DND-41 (cell line): ENCODE data around the gene CCDC120.

ENCODE experiments used
- ATAC-seq: fragments of 200-7000 bp; cut with Tn5 transposase; 3 replicates; pipeline ENCODE4 v1.9.1; 2021; ENCODE audit warnings: low read depth; ENCODE audit not compliant: insufficient read depth
- DNase-seq: peaks from one replicate; pipeline ENCODE4 v3.0.0-alpha.2; 2020
- H2AFZ ChIP-seq: 2 replicates; pipeline ENCODE4 v1.6.0; 2012; ENCODE audit warnings: low read depth, low read length
- H3K27ac ChIP-seq: 2 replicates; pipeline ENCODE4 v1.5.1; 2012; ENCODE audit warnings: low read length, inconsistent platforms
- H3K27me3 ChIP-seq: fragments of 200-600 bp; sonication (generic); 2 replicates; pipeline ENCODE4 v1.6.0; 2012; ENCODE audit warnings: low read length, mild to moderate bottlenecking, inconsistent platforms; ENCODE audit not compliant: insufficient read depth, poor library complexity
- H3K36me3 ChIP-seq: 2 replicates; pipeline ENCODE4 v1.5.1; 2012; ENCODE audit warnings: low read length, inconsistent platforms; ENCODE audit not compliant: insufficient read depth
- H3K4me1 ChIP-seq: 2 replicates; pipeline ENCODE4 v1.5.1; 2012; ENCODE audit warnings: mild to moderate bottlenecking, low read length; ENCODE audit not compliant: insufficient read depth
- H3K4me2 ChIP-seq: 2 replicates; pipeline ENCODE4 v1.6.0; 2012; ENCODE audit warnings: mild to moderate bottlenecking, moderate library complexity, low read length, inconsistent platforms; ENCODE audit not compliant: insufficient read depth
- H3K4me3 ChIP-seq, 2 experiments: fragments of 200-600 bp in 1 of 2; shearing (Covaris generic) in 1 of 2; 2 replicates each; pipeline ENCODE4 v1.5.1; 2012 to 2016; ENCODE audit warnings: inconsistent platforms in 2 of 2, low read length in 2 of 2, mild to moderate bottlenecking in 2 of 2, low read depth in 1 of 2, moderate library complexity in 1 of 2
- H3K79me2 ChIP-seq: 2 replicates; pipeline ENCODE4 v1.6.0; 2012; ENCODE audit warnings: low read length, inconsistent platforms; ENCODE audit not compliant: insufficient read depth
- H3K9ac ChIP-seq: 2 replicates; pipeline ENCODE4 v1.6.0; 2012; ENCODE audit warnings: low read depth, mild to moderate bottlenecking, inconsistent platforms, low read length, moderate library complexity
- H3K9me3 ChIP-seq: 2 replicates; pipeline ENCODE4 v1.5.1; 2012; ENCODE audit warnings: low read length, moderate library complexity, mild to moderate bottlenecking, inconsistent platforms; ENCODE audit not compliant: insufficient read depth, severe bottlenecking
- H4K20me1 ChIP-seq: 2 replicates; pipeline ENCODE4 v1.6.0; 2012; ENCODE audit warnings: low read length; ENCODE audit not compliant: insufficient read depth
- EZH2 ChIP-seq: IDR thresholded peaks from 3 replicates; pipeline ENCODE4 v1.6.1; 2012; ENCODE audit warnings: borderline replicate concordance, low read depth, mild to moderate bottlenecking, moderate library complexity, low read length, inconsistent platforms; ENCODE audit not compliant: severe bottlenecking
- TF ChIP-seq, protein P1 (sequence below): IDR thresholded peaks from 2 replicates; pipeline ENCODE4 v1.5.1; 2012; ENCODE audit warnings: borderline replicate concordance, low read length, moderate library complexity, mild to moderate bottlenecking; ENCODE audit not compliant: poor library complexity, severe bottlenecking; ENCODE audit errors: extremely low read depth

Gene CCDC120

DNA sequence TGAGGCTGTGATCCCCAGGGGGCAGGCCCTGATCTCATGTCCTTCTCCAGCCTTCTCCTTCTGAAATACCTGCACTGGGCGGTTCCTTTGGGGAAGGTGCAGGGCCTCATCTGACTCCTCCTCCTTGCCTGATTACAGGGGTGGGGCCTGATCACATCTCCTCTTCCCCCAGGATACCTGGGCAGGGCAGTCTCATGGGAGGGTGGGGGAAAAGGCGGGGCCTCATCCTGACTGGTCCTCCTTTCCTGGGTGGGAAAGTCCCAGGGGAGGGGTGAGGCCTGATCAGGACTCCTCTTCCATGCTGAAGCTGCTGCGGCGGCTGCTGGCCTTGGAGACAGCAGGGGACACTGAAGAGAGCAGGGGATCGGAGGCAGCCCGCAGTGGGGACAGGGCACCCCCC is 28.9 kb upstream of the CCDC120 start:
- no peak overlapping the region for H2AFZ ChIP-seq
- no peaks in the 10 kb centered on the region for H4K20me1 ChIP-seq
- ATAC-seq (no peak), DNase-seq (no peak)
- H3K9me3 ChIP-seq, result no peaks in the 10 kb centered on the region
- no peaks in the 10 kb centered on the region for H3K79me2 ChIP-seq
- peaks cover 21% of the 10 kb centered on the region for H3K36me3 ChIP-seq
- no peaks in the 10 kb centered on the region for H3K4me1 ChIP-seq
- no peaks in the 10 kb centered on the region for H3K27me3 ChIP-seq
- TF ChIP-seq, protein P1, sequence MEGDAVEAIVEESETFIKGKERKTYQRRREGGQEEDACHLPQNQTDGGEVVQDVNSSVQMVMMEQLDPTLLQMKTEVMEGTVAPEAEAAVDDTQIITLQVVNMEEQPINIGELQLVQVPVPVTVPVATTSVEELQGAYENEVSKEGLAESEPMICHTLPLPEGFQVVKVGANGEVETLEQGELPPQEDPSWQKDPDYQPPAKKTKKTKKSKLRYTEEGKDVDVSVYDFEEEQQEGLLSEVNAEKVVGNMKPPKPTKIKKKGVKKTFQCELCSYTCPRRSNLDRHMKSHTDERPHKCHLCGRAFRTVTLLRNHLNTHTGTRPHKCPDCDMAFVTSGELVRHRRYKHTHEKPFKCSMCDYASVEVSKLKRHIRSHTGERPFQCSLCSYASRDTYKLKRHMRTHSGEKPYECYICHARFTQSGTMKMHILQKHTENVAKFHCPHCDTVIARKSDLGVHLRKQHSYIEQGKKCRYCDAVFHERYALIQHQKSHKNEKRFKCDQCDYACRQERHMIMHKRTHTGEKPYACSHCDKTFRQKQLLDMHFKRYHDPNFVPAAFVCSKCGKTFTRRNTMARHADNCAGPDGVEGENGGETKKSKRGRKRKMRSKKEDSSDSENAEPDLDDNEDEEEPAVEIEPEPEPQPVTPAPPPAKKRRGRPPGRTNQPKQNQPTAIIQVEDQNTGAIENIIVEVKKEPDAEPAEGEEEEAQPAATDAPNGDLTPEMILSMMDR, result no peak
- no peak for TF ChIP-seq EZH2
- H3K4me2 ChIP-seq, result no peak overlapping the region
- no peak overlapping the region for H3K4me3 ChIP-seq
- no peak overlapping the region for H3K27ac ChIP-seq
- H3K9ac ChIP-seq, result no peak overlapping the region

DNA sequence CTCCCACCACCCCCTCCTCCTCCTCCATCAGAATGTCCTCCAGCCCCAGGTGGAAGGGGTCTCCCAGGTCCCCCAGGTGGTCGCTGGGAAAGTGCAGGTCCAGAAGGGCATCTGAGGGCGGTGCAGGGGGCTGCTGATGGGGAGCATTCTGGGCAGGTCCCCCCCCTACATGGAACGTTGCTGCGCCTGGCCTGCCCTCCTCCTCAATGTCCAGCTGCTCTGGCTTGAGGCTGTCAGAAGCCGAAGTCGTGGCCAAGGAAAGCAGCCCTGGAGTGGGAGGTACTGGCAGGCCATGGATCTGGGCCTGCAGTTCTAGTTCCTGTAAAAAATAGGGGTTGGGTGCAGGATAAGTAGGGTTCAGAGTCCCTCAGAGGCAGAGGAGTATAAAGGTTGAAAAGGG is 28.5 kb upstream of the CCDC120 start:
- Histone ChIP-seq H3K36me3 (peaks cover 21% of the 10 kb centered on the region), H3K9me3 (no peaks in the 10 kb centered on the region), H3K27me3 (no peaks in the 10 kb centered on the region), H4K20me1 (no peaks in the 10 kb centered on the region), H3K79me2 (no peaks in the 10 kb centered on the region), H3K9ac (no peak overlapping the region), H3K27ac (no peak overlapping the region), H3K4me2 (no peak overlapping the region), H3K4me1 (no peaks in the 10 kb centered on the region), H2AFZ (no peak overlapping the region), H3K4me3 (no peak overlapping the region)
- no peak for DNase-seq
- TF ChIP-seq, protein P1, result no peak
- no peak for TF ChIP-seq EZH2
- no peak for ATAC-seq

GRCh38 chrX:49037883-49038475 is 20.8 kb upstream of the CCDC120 start:
- ATAC-seq (no peak), DNase-seq (no peak)

More at GRCh38 chrX:49037883-49038475, 20.8 kb upstream of the CCDC120 start:
- no peaks in the 10 kb centered on the region for H3K9me3 ChIP-seq
- H3K36me3 ChIP-seq, result peaks cover 34% of the 10 kb centered on the region
- no peak overlapping the region for H3K4me2 ChIP-seq
- H3K4me3 ChIP-seq, result no peak overlapping the region
- no peak overlapping the region for H3K9ac ChIP-seq
- no peaks in the 10 kb centered on the region for H4K20me1 ChIP-seq
- peaks cover 40% of the 10 kb centered on the region for H3K4me1 ChIP-seq
- no peak overlapping the region for H3K27ac ChIP-seq
- TF ChIP-seq, protein P1, result no peak
- no peak for TF ChIP-seq EZH2
- no peaks in the 10 kb centered on the region for H3K27me3 ChIP-seq
- peaks cover 19% of the 10 kb centered on the region for H3K79me2 ChIP-seq
- no peak overlapping the region for H2AFZ ChIP-seq
